Erythroblast (primary cell): ENCODE results near the gene CEP350.

Experiments used
- GATA1 ChIP-seq: IDR thresholded peaks from 2 replicates; pipeline ENCODE4 v1.6.1; 2011; ENCODE audit warnings: low read depth, mild to moderate bottlenecking, control low read depth, low read length, moderate library complexity
- POLR2A ChIP-seq: IDR thresholded peaks from 2 replicates; pipeline ENCODE4 v1.6.1; 2011; ENCODE audit warnings: mild to moderate bottlenecking, low read length

GRCh38 chr1:180029524-180030135 is 75.0 kb downstream of the CEP350 start:
- TF ChIP-seq POLR2A (no peak), GATA1 (no peak)
